Spleen (tissue), 11 donors: ENCODE measurements around the gene LRMDA. TPM values are rescaled to one million over a fixed set of nuclear protein-coding genes. Genes with fewer than 3 reads are reported as not detected.
A peak's percentile ranks its signal among the peaks of the same experiment; 100 is the strongest.

Experiments used
- DNase-seq: peaks from one replicate; pipeline ENCODE4 v3.0.0-alpha.2; 2020
- H3K27ac ChIP-seq, 8 donors: fragments of 200-600 bp; sonication (generic) in 7 of 8; 1 replicate in 4 of 8; 2 replicates in 4 of 8; pipeline versions ENCODE4 v1.5.0 to v1.8.0; 2016 to 2021; ENCODE audit warnings: inconsistent platforms in 4 of 8, mild to moderate bottlenecking in 4 of 8, moderate library complexity in 1 of 8
- H3K27me3 ChIP-seq, 7 donors: fragments of 200-600 bp; sonication (generic) in 6 of 7; replicated peaks in 1 of 7; 1 replicate in 4 of 7; 2 replicates in 3 of 7; pipeline versions ENCODE4 v1.5.0 to v1.8.0; 2016 to 2021; ENCODE audit warnings: inconsistent platforms in 3 of 7, mild to moderate bottlenecking in 1 of 7
- H3K36me3 ChIP-seq, 6 donors: fragments of 200-600 bp; sonication (generic) in 5 of 6; 1 replicate in 4 of 6; 2 replicates in 2 of 6; pipeline versions ENCODE4 v1.5.0 to v1.8.0; 2016 to 2021; ENCODE audit warnings: inconsistent platforms in 2 of 6
- H3K4me1 ChIP-seq, 6 donors: fragments of 200-600 bp; sonication (generic) in 5 of 6; 1 replicate in 3 of 6; 2 replicates in 3 of 6; pipeline versions ENCODE4 v1.5.0 to v1.8.0; 2016 to 2021; ENCODE audit warnings: inconsistent platforms in 3 of 6
- H3K4me3 ChIP-seq, 8 donors: fragments of 200-600 bp; sonication (generic) in 7 of 8; 1 replicate in 4 of 8; 2 replicates in 4 of 8; pipeline versions ENCODE4 v1.5.0 to v1.8.0; 2016 to 2021; ENCODE audit warnings: inconsistent platforms in 4 of 8, mild to moderate bottlenecking in 4 of 8, moderate library complexity in 2 of 8
- H3K9me3 ChIP-seq, 8 donors: fragments of 200-600 bp; sonication (generic) in 7 of 8; 1 replicate in 4 of 8; 2 replicates in 4 of 8; pipeline versions ENCODE4 v1.5.0 to v1.8.0; 2016 to 2021; ENCODE audit warnings: inconsistent platforms in 4 of 8
- CTCF ChIP-seq, 11 experiments: fragments of 200-600 bp in 7 of 11; fragments of 450-650 bp in 4 of 11; sonication (generic) in 4 of 11; IDR thresholded peaks in 8 of 11; conservative IDR thresholded peaks in 3 of 11; 1 replicate in 7 of 11; 2 replicates in 4 of 11; pipeline versions ENCODE4 v1.4.0 to v1.8.0; 2016 to 2021; ENCODE audit warnings: antibody characterized with exemption in 11 of 11, inconsistent platforms in 4 of 11, mild to moderate bottlenecking in 1 of 11
- POLR2A ChIP-seq, 3 donors: fragments of 450-650 bp; IDR thresholded peaks; one replicate each; pipeline ENCODE4 v1.5.1; 2017; ENCODE audit warnings: antibody characterized with exemption in 3 of 3, mild to moderate bottlenecking in 1 of 3
- POLR2AphosphoS5 ChIP-seq, 3 donors: sonication (generic); formaldehyde crosslinking; IDR thresholded peaks; one replicate each; pipeline ENCODE4 v1.5.1; 2017; ENCODE audit warnings: antibody characterized with exemption in 3 of 3
- WGBS, 5 donors: extraction: QIAGEN DNeasy Blood & Tissue Kit in 3 of 5; methylation state at CpG; one replicate each; pipeline versions ENCODE4 v1.1.5 to v1.1.7; 2013 to 2018; 5-methylcytosine and 5-hydroxymethylcytosine counted together
- intact Hi-C: fragments of 100-400 bp; cut with DNase I; formaldehyde crosslinking; loops from one replicate; pipeline ENCODE4 v1.15.0; 2023; ENCODE audit warnings: low total_unique reads
- polyA plus RNA-seq, 3 donors: library from polyadenylated mRNA; stranded (reverse); fragments of 200-250 nt; gene quantifications; one replicate each; pipeline ENCODE4 v1.2.1, GENCODE V29; 2013
- total RNA-seq, 7 donors: library from RNA; depleted of rRNA in 3 of 7; stranded (reverse); fragments of >200 nt in 3 of 7; fragmentation: NEBNext Ultra II Directional in 4 of 7; extraction: Animal tissue kit (Norgen Biotek cat#: 25700) in 4 of 7; gene quantifications; one replicate each; pipeline versions ENCODE4 v1.1.0 to v1.2.1, GENCODE V29; 2016 to 2021
- donor health status: healthy with polysubstance abuse.
- donor health status: DM: no; HTN: no; CAD: no; lungs with moderate emphysema.
- donor health status: DM: no; HTN: no; CAD: no.
- donor health status: Bipolar disorder and iron deficiency.
- donor health status: healthy.
- donor health status: DM: no; HTN: no; CAD: no.
- donor health status: DM: yes; HTN: yes; CAD: no.

Gene LRMDA
- total and polyA plus RNA-seq, 10 donors, result 7.3 to 46.6 (median 28.2) TPM

GRCh38 chr10:75658496-75658895 lies 227.1 kb downstream of the LRMDA start:
- Histone ChIP-seq H3K27me3 (no peaks in the 10 kb centered on the region), H3K27ac (no peak overlapping the region), H3K9me3 (no peaks in the 10 kb centered on the region), H3K4me3 (no peak overlapping the region), H3K4me1 (peaks cover 0 to 15% (median 7%) of the 10 kb centered on the region in 6 donors), H3K36me3 (no peaks in the 10 kb centered on the region)
- DNase-seq, result no peak
- 93 to 100% (median 97%) methylated on average over 1 of the region's 1 CpG for WGBS, 5 donors
- TF ChIP-seq CTCF (IDR thresholded peaks at IDR 0.05 in 8 of 11, conservative IDR thresholded peaks at IDR 0.05 in 3 of 11), result no peak
- intact Hi-C loops, result no loop called here

GRCh38 chr10:75658915-75659314 lies 227.5 kb downstream of the LRMDA start:
- WGBS, 5 donors, result 84 to 96% (median 89%) methylated on average over 6 of the region's 6 CpGs
- H3K36me3 ChIP-seq, result no peaks in the 10 kb centered on the region
- TF ChIP-seq POLR2A (IDR thresholded peaks at IDR 0.05), result no peak
- TF ChIP-seq POLR2AphosphoS5 (IDR thresholded peaks at IDR 0.05), result no peak
- no peak for TF ChIP-seq CTCF (IDR thresholded peaks at IDR 0.05 in 8 of 11, conservative IDR thresholded peaks at IDR 0.05 in 3 of 11)
- intact Hi-C loops, result no loop called here
- no peaks in the 10 kb centered on the region for H3K9me3 ChIP-seq
- no peak overlapping the region for H3K27ac ChIP-seq
- H3K4me3 ChIP-seq, result no peak overlapping the region
- peaks cover 0 to 15% (median 7%) of the 10 kb centered on the region in 6 donors for H3K4me1 ChIP-seq
- DNase-seq, result no peak
- H3K27me3 ChIP-seq, result no peaks in the 10 kb centered on the region

GRCh38 chr10:75660823-75661222 lies 229.4 kb downstream of the LRMDA start:
- Histone ChIP-seq H3K4me3 (no peak overlapping the region), H3K4me1 (peaks cover 0 to 8% (median 1%) of the 10 kb centered on the region in 6 donors), H3K36me3 (no peaks in the 10 kb centered on the region), H3K9me3 (no peaks in the 10 kb centered on the region), H3K27ac (peak overlapping the region in 1 of 8 donors; percentile 9), H3K27me3 (no peaks in the 10 kb centered on the region)
- DNase-seq, result no peak
- 42 to 53% (median 47%) methylated on average over 4 to 7 of the region's 7 CpGs for WGBS, 5 donors
- TF ChIP-seq POLR2AphosphoS5 (IDR thresholded peaks at IDR 0.05) (peak in 1 of 3 donors; percentile 22), CTCF (IDR thresholded peaks at IDR 0.05 in 8 of 11, conservative IDR thresholded peaks at IDR 0.05 in 3 of 11) (no peak)
- intact Hi-C loops, result no loop called here

GRCh38 chr10:75662715-75663114 lies 231.3 kb downstream of the LRMDA start:
- Histone ChIP-seq H3K27ac (peak overlapping the region in 6 of 8 donors; percentile 13 to 56 (median 24)), H3K27me3 (no peaks in the 10 kb centered on the region), H3K9me3 (no peaks in the 10 kb centered on the region), H3K4me1 (no peaks in the 10 kb centered on the region), H3K4me3 (no peak overlapping the region), H3K36me3 (no peaks in the 10 kb centered on the region)
- intact Hi-C loops, result no loop called here
- DNase-seq, result no peak
- 54 to 70% (median 60%) methylated on average over 3 of the region's 3 CpGs for WGBS, 5 donors
- no peak for TF ChIP-seq CTCF (IDR thresholded peaks at IDR 0.05 in 8 of 11, conservative IDR thresholded peaks at IDR 0.05 in 3 of 11)
- TF ChIP-seq POLR2AphosphoS5 (IDR thresholded peaks at IDR 0.05), result no peak
- no peak for TF ChIP-seq POLR2A (IDR thresholded peaks at IDR 0.05)
